NB4 (cell line): ENCODE results near the gene CLGN.

Experiments used
- DNase-seq: peaks from one replicate; pipeline ENCODE4 v3.0.0; 2010; ENCODE audit warnings: low read depth
- H3K4me3 ChIP-seq: one replicate; pipeline ENCODE4 v1.5.1; 2011; ENCODE audit warnings: mild to moderate bottlenecking, low read depth, low read length, moderate library complexity
- CTCF ChIP-seq: IDR thresholded peaks from one replicate; pipeline ENCODE4 v1.5.1; 2012; ENCODE audit warnings: low read depth, low read length
- MYC ChIP-seq: IDR thresholded peaks from 2 replicates; pipeline ENCODE4 v1.6.1; 2011; ENCODE audit warnings: low read depth, low read length
- POLR2A ChIP-seq: IDR thresholded peaks from 2 replicates; pipeline ENCODE4 v1.6.1; 2011; ENCODE audit warnings: mild to moderate bottlenecking; ENCODE audit not compliant: insufficient read length; ENCODE audit errors: extremely low read depth
- TF ChIP-seq, protein P1 (sequence below): IDR thresholded peaks from 2 replicates; pipeline ENCODE4 v1.6.1; 2011; ENCODE audit warnings: low read depth, low read length

The CLGN gene

GRCh38 chr4:140343303-140343702 lies 84.1 kb downstream of the CLGN start:
- H3K4me3 ChIP-seq: no peak overlapping the region
- no peak for DNase-seq
- TF ChIP-seq MYC (no peak), POLR2A (no peak), CTCF (no peak)
- TF ChIP-seq, protein P1, sequence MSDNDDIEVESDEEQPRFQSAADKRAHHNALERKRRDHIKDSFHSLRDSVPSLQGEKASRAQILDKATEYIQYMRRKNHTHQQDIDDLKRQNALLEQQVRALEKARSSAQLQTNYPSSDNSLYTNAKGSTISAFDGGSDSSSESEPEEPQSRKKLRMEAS: no peak

DNA sequence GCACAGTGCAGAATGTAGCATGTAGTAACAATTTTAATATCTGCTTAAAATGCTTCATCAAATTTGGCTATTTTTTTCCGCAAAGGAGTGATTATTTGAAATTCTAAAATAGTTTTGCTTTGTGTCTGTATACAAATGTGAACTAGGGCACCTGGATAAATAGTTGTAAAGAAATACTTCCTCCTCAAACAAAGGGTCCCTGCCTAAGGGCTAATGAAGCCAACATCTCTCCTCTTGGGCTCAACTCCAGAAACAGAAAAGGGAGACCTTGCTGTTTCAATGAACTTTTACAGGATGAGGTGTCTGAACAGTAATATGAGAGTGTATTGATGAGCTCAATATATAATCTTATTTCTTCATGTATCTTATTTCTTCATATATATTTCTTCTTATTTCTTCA lies 84.8 kb downstream of the CLGN start:
- DNase-seq: no peak
- TF ChIP-seq CTCF: no peak
- TF ChIP-seq POLR2A: no peak
- TF ChIP-seq, protein P1: no peak
- no peak for TF ChIP-seq MYC
- no peak overlapping the region for H3K4me3 ChIP-seq
